Measurements from ENCODE around the gene ACTL6B.

- no peak for TF ChIP-seq SUZ12 (IDR thresholded peaks at IDR 0.05; ENCODE audit: extremely low read depth, insufficient read depth, insufficient read length)
- no peak for TF ChIP-seq YY1 (IDR thresholded peaks at IDR 0.05; ENCODE audit: insufficient read depth, insufficient read length)
These were observed 23.1 kb downstream of the ACTL6B start for GRCh38 chr7:100632951-100633717.
